ENCODE results near the gene TYMP. TPM values are rescaled to one million over a fixed set of nuclear protein-coding genes. Genes with fewer than 3 reads are reported as not detected.

Gene TYMP
- total RNA-seq, 1 donor from 2014 or later: 82.0 TPM

DNA sequence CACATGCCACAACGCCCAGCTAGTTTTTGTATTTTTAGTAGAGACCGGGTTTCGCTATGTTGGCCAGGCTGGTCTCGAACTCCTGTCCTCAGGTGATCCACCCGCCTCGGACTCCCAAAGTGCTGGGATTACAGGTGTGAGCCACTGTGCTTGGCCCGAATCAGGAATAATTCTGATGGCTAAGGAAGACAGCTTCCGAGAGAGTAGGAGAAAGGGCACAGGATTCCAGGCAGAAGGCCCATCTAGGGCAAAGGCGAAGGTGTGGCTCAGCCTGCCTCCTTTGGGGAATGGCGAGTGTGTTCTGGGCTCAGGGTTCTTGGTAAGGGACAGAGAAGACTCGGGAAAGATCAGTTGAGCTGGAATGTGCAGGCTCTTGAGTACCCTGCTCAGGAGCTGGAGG, 34.5 kb upstream of the TYMP start:
- intact Hi-C loops (cut with DNase I): no loop called here
- no peak overlapping the region for H3K4me3 ChIP-seq
- H3K27me3 ChIP-seq: no peaks in the 10 kb centered on the region
- no peaks in the 10 kb centered on the region for H3K36me3 ChIP-seq
- no peak for DNase-seq (ENCODE audit: extremely low spot score in 2 of 2)
- H3K9me3 ChIP-seq: no peaks in the 10 kb centered on the region
- TF ChIP-seq, protein P1, sequence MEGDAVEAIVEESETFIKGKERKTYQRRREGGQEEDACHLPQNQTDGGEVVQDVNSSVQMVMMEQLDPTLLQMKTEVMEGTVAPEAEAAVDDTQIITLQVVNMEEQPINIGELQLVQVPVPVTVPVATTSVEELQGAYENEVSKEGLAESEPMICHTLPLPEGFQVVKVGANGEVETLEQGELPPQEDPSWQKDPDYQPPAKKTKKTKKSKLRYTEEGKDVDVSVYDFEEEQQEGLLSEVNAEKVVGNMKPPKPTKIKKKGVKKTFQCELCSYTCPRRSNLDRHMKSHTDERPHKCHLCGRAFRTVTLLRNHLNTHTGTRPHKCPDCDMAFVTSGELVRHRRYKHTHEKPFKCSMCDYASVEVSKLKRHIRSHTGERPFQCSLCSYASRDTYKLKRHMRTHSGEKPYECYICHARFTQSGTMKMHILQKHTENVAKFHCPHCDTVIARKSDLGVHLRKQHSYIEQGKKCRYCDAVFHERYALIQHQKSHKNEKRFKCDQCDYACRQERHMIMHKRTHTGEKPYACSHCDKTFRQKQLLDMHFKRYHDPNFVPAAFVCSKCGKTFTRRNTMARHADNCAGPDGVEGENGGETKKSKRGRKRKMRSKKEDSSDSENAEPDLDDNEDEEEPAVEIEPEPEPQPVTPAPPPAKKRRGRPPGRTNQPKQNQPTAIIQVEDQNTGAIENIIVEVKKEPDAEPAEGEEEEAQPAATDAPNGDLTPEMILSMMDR (IDR thresholded peaks at IDR 0.05): no peak
- TF ChIP-seq POLR2AphosphoS5 (IDR thresholded peaks at IDR 0.05; ENCODE audit: insufficient read depth in 1 of 2, low read depth in 1 of 2): no peak
- no peak for TF ChIP-seq POLR2A (IDR thresholded peaks at IDR 0.05)
- no peak overlapping the region for H3K27ac ChIP-seq
- H3K4me1 ChIP-seq: peaks cover 17% of the 10 kb centered on the region

DNA sequence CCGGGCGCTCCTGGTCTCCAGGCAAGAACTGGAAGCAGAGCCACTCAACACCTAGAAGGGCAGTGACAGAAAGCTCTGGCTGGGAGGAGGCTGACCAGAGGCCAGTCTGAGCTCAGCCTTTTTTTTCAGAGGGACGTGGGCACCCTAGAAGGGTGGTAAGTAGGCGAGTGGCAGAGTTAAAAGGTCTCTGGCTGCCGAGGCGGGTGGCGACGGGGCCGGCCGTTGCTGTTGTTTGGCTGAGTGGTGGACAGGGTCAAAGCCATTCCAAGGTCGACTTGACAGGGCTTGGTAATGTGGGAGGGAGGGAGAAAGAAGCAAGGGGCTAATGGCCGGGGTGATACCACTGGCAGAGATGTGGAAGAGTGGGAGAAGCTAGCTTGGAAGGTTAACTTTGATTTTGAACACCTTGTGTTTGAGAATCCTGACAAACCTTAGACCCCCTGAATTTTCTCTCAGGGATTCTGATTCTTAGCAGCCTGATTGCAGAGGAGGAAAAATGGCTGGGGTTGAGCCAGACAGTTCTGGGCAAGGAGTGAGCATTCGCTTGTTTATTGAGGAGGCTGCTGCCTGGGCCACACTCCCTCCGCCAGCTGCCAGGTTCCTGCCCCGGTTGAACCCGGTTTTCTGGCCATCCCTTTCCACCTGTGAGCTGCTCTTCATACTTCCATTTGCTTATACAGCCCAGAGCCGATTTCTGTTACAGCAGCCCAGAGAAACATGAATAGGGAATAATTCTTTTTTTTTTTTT, 33.8 kb upstream of the TYMP start:
- intact Hi-C loops (cut with DNase I): no loop called here
- Histone ChIP-seq H3K9me3 (no peaks in the 10 kb centered on the region), H3K27ac (peak overlapping the region; percentile 9), H3K4me3 (peak overlapping the region; percentile 50 to 55), H3K27me3 (no peaks in the 10 kb centered on the region), H3K4me1 (peaks cover 17% of the 10 kb centered on the region), H3K36me3 (no peaks in the 10 kb centered on the region)
- TF ChIP-seq POLR2A (IDR thresholded peaks at IDR 0.05) (no peak), POLR2AphosphoS5 (IDR thresholded peaks at IDR 0.05; ENCODE audit: insufficient read depth in 1 of 2, low read depth in 1 of 2) (no peak)
- TF ChIP-seq, protein P1 (IDR thresholded peaks at IDR 0.05): no peak
- DNase-seq (ENCODE audit: extremely low spot score in 2 of 2): no peak

DNA sequence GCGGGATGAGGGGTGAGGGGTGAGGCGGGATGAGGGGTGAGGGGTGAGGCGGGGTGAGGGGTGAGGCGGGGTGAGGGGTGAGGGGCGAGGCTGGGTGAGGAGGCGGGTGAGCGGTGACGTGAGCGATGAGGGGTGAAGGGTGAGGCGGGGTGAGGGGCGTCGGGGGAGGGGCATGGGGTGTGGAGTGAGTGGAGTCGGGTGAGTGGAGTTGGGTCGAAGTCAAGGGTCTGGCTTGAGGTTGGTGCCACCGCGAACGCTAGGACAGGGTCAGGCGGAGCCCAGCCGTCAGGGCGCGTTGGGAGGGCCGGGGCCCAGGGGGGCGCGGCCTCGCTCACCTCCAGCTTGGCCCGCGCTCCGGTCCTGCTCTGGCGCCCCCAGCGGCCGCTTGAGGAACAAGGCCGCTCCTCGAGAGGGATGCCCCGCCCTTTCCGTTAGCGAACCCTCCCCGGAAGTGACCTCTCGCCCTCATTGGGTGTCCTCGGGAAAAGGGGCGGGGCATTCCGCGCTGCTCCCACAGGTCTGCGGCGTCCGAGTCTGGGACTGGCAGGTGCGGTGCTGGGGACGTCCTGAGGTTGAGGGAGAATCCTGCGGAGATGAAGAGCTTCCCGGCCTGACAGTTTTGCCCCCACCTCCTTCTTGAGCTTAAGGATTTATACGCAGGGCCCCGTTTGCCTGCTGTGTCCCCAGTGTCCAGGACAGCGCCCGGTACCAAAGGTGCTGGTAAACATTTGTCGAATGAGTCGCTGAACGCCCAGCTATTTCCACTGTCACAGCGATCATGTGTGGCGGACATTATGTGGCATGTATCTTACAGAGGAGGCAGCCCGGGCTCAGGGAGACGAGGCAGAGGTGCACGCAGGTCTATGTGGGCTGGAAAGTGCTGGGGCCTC, 33.0 kb upstream of the TYMP start, which contains the start of gene SYCE3:
SYCE3 (minus strand) TSS at position 397 of the 890 bp plus-strand sequence. CDS start 6,514 bp downstream, outside the sequence.
- Histone ChIP-seq H3K27me3 (no peaks in the 10 kb centered on the region), H3K36me3 (no peaks in the 10 kb centered on the region), H3K27ac (peak within 1 kb of the TSS; percentile 9), H3K4me1 (peaks cover 17% of the 10 kb centered on the region), H3K4me3 (peak within 1 kb of the TSS; percentile 50 to 55), H3K9me3 (no peaks in the 10 kb centered on the region)
- TF ChIP-seq POLR2A (IDR thresholded peaks at IDR 0.05): peak in 1 of 2 donors; percentile 13
- TF ChIP-seq POLR2AphosphoS5 (IDR thresholded peaks at IDR 0.05; ENCODE audit: insufficient read depth in 1 of 2, low read depth in 1 of 2): peak; percentile 78 to 81
- TF ChIP-seq, protein P1 (IDR thresholded peaks at IDR 0.05): peak; percentile 79 to 91 (median 86)
- no peak for DNase-seq (ENCODE audit: extremely low spot score in 2 of 2)
- intact Hi-C loops (cut with DNase I): no loop called here

DNA sequence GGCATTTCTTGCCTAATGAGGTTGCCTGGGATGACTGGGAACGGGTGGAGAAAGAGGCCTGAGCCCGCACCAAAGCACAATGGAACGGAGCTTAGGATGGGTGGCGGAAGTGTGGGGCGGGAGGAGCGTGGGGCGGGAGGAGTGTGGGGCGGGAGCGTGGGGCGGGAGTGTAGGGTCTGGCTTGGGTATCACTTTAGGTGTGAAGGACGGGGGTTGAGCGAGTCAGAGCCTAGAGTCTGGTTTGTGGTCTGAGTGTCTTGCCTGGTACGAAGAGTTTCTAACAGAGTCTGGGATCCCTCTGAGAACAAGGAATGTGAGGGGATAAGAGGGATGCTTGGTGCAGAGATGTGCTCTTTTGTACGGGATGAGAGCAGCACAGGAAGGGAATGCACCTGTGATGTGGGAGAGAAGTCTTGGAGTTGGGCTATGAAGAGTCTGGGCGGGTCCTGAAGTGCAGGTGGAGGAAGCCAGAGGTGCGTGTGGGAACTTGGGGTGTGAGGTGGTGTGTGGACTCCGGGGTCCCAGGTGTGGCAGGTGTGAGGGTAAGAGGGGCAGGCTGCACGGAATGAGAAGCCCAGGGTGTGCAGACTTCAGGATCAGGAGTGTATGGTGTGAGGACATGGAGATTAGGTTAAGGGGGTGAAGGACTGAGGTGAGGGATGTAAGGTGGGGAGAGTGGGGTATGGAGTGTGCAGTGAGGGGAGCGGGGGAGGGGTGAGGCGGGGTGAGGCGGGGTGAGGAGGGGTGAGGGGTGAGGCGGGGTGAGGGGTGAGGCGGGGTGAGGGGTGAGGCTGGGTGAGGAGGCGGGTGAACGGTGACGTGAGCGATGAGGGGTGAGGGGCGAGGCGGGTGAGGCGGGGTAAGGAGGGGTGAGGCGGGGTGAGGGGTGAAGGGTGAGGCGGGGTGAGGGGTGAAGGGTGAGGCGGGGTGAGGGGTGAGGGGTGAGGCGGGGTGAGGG, 31.9 kb upstream of the TYMP start:
- no peak overlapping the region for H3K27ac ChIP-seq
- TF ChIP-seq, protein P1 (IDR thresholded peaks at IDR 0.05): no peak
- no peak for TF ChIP-seq POLR2AphosphoS5 (IDR thresholded peaks at IDR 0.05; ENCODE audit: insufficient read depth in 1 of 2, low read depth in 1 of 2)
- no peak for TF ChIP-seq POLR2A (IDR thresholded peaks at IDR 0.05)
- no peaks in the 10 kb centered on the region for H3K27me3 ChIP-seq
- H3K36me3 ChIP-seq: no peaks in the 10 kb centered on the region
- H3K4me3 ChIP-seq: no peak overlapping the region
- H3K4me1 ChIP-seq: peaks cover 17% of the 10 kb centered on the region
- DNase-seq (ENCODE audit: extremely low spot score in 2 of 2): no peak
- intact Hi-C loops (cut with DNase I): no loop called here
- H3K9me3 ChIP-seq: no peaks in the 10 kb centered on the region
